Measurements from ENCODE around the gene ROR2.

DNA sequence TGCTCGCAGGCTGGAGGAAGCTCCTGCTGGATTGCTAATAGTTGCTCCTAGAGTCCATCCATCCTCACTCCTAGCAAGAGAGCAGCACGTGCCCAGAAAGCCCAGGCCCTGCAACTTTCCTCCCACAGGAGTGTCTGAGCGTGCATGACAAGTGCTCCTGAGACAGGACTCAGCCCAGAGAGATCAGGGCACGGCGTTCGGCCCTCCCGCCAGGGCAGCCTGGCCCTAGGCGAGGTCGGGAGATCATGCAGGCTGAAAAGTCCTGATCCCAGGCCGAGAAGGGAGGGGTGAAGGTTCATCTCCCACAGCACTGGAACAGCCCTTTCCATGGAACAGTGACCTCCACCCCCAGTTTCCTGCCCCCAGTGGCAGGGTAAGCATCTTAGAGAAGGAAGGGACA lies 94.8 kb downstream of the ROR2 start:
- no peak for TF ChIP-seq EZH2phosphoT487 (conservative IDR thresholded peaks at IDR 0.05; ENCODE audit: low read length)
- TF ChIP-seq, protein P1, sequence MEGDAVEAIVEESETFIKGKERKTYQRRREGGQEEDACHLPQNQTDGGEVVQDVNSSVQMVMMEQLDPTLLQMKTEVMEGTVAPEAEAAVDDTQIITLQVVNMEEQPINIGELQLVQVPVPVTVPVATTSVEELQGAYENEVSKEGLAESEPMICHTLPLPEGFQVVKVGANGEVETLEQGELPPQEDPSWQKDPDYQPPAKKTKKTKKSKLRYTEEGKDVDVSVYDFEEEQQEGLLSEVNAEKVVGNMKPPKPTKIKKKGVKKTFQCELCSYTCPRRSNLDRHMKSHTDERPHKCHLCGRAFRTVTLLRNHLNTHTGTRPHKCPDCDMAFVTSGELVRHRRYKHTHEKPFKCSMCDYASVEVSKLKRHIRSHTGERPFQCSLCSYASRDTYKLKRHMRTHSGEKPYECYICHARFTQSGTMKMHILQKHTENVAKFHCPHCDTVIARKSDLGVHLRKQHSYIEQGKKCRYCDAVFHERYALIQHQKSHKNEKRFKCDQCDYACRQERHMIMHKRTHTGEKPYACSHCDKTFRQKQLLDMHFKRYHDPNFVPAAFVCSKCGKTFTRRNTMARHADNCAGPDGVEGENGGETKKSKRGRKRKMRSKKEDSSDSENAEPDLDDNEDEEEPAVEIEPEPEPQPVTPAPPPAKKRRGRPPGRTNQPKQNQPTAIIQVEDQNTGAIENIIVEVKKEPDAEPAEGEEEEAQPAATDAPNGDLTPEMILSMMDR (IDR thresholded peaks at IDR 0.05; ENCODE audit: insufficient read depth, low read length, poor library complexity, severe bottlenecking): no peak
